SK-N-SH (cell line): ENCODE measurements around the gene TRIP13.

Experiments used
- CTCF ChIP-seq: fragments of 200-600 bp; sonication (generic); IDR thresholded peaks from 2 replicates; pipeline ENCODE4 v1.6.1; 2017; ENCODE audit warnings: antibody characterized with exemption, mild to moderate bottlenecking, moderate library complexity
- EP300 ChIP-seq, 2 experiments: IDR thresholded peaks; 2 replicates each; pipeline versions ENCODE4 v1.4.0 to v1.6.1; 2012; ENCODE audit warnings: borderline replicate concordance in 1 of 2, low read depth in 1 of 2, low read length in 1 of 2
- FOXM1 ChIP-seq: IDR thresholded peaks from 2 replicates; pipeline ENCODE4 v1.4.0; 2012; ENCODE audit warnings: low read depth, mild to moderate bottlenecking
- NFIC ChIP-seq: IDR thresholded peaks from 2 replicates; pipeline ENCODE4 v1.4.0; 2012; ENCODE audit warnings: borderline replicate concordance
- REST ChIP-seq: IDR thresholded peaks from 2 replicates; pipeline ENCODE4 v1.6.1; 2012; ENCODE audit warnings: mild to moderate bottlenecking, low read depth, low read length, moderate library complexity
- TAF1 ChIP-seq: IDR thresholded peaks from 2 replicates; pipeline ENCODE4 v1.6.1; 2012; ENCODE audit warnings: low read depth, mild to moderate bottlenecking, low read length, moderate library complexity, borderline replicate concordance

- TF ChIP-seq EP300 (IDR thresholded peaks at IDR 0.05; ENCODE audit: borderline replicate concordance in 1 of 2, low read depth in 1 of 2, low read length in 1 of 2) (no peak), CTCF (no peak), FOXM1 (no peak), REST (no peak), NFIC (no peak), TAF1 (no peak)
Observed at GRCh38 chr5:955886-956761, 63.4 kb downstream of the TRIP13 start.
